NCI-H146 treated with DMSO at 0.1 percent for 48 hours (cell line): Measurements from ENCODE around the gene IGF1R.

ENCODE experiments used
- DNase-seq: peaks from one replicate; lab custom pipeline; 2025; ENCODE audit not compliant: unreplicated experiment; lab: John Stamatoyannopoulos, UW

Gene IGF1R

DNA sequence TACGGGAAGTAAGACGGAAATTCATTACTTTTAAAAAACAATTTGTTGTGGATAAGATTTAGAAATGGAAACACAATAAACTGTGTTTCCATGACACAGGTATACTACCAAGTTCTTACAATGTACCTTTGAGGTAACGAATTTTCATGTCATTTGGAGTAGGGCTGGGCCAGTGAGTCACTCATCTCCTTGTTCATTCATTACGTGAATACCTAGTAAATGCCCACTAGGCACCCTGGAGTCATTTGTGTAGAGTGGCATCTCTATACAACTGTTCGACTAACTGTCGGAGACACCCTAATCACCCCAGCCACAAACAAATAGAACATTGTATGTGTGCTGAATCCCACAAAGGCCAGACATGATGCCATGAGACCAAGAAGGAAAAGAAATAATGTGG, 94.8 kb downstream of the IGF1R start:
- no peak for DNase-seq

DNA sequence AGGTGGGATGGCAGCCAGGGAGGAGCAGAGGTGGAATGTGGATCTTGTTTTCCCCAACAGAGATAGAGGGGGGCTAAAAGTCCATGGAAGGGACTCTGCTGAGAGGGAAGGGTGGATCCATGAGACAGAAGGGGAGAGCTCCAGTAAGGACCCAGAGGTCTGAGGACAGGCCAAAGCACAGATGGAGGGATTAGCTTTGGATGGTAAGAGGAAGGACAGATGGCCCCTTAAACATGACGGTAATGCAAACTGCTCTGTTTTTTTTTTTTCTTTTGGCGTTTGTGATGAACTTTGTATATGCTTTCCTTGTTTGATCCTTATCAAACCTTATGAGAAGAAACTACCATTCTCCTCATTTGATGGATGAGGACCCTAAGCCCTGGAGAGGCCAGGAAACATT, 96.2 kb downstream of the IGF1R start:
- DNase-seq: no peak

DNA sequence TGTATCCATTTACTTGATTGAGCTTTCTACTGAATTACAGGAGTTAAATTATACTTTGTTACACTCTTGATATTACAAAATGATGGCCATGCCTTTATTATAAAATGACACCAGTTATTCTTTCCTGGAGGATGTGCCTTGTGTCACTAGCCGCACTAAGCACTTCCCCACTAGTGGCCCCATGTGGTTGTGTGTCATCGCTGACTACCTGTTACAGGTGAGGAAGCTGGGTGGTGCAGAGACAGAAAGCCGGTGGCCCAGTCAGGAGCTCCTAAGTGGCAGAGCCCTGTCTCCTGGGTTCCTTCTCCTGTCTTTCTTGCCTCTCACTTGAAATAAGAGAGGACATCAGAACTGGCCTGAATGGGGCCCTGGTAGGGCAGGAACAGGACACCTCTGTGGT, 96.8 kb downstream of the IGF1R start:
- DNase-seq: no peak

DNA sequence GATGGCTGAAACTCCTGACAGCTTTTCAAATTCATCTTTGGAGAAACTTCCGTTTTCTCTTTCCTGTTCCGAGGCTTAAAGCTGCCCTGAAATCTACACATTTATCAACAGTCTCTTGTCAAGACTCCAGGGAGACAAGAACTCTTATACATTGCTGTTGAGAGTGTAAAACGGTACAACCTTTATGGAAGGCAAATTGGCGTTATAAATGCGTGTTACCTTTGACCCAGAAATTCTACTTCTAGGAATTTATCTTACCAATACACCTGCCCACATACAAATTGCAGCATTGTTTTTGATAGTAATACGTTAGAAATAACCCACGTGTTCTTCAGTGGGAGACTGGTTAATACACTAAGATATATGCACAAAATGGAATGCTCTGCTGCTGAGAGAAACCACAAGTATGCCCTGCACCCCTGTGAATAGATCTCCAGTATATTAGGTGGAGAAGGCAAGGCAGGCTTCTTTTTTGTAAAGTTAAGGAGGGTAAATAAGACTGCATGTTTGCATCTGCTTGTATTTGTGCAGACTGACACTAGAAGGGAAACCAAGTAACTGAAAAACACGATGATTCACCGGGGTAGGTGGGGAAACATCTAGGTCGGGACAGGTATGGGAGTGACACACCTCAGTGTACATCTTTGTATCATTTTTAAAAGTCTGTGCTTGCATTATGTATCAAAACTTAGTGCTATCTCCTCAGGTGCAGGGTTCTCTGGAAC, 97.5 kb downstream of the IGF1R start:
- no peak for DNase-seq

- no peak for DNase-seq
Observed at GRCh38 chr15:98746375-98747155, 98.2 kb downstream of the IGF1R start.

DNA sequence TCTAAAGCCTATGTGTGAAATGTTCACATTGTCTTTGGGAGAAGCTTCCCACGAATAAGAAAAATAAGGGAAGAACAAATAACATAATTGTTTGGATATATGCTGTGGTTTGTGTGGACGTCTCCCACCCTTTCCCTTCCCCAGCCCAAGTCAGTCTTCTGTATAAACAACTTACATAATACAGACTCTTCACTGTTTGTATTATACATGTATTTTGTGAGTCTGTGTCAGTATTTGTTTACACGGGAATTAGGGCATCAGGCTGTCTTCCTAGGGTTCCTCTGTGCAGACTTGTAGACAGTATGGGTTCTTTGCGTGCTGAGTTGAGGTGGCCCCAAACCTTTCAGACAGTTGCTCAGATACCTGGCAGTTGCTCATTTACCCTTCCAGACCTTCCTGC, 103.4 kb downstream of the IGF1R start:
- no peak for DNase-seq

GRCh38 chr15:98753726-98754656, 105.7 kb downstream of the IGF1R start:
- DNase-seq: no peak

DNA sequence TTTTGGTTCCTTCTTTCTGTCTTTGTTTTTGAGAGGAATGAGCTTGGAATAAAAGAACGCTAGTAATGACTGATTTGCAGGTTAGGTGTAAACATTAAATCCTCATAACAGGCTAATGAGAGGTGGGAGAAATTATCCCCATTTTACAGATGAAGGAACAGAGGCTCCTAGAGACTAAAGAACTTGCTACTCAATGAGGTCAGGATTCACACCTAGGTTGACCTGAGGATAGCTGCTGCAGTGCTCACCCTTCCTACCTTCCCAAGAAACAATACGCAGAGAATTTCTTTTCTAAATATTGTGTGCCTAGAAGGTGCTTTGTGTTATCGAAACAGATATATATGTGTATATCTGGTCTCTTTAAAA, 106.3 kb downstream of the IGF1R start:
- DNase-seq: no peak

- no peak for DNase-seq
Observed at GRCh38 chr15:98755138-98755537, 106.8 kb downstream of the IGF1R start.

DNA sequence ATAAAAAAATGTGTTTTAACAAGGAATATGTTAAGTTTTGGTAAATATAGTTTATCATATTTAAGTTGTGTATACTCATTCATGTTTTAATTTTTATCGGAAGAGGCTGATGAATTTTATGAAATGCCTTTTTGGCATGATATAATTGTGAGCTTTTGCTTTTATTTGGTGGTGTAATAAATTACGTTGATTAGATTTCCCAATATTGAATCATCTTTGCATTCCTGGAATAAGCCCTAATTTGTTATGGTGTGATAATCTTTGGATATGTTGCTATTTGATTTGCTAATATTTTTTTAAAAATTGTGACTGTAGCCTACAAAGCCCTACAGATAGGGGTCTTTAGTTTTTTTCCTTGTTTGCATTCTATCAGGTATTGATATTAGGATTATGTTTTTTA, 107.4 kb downstream of the IGF1R start:
- DNase-seq: no peak

DNA sequence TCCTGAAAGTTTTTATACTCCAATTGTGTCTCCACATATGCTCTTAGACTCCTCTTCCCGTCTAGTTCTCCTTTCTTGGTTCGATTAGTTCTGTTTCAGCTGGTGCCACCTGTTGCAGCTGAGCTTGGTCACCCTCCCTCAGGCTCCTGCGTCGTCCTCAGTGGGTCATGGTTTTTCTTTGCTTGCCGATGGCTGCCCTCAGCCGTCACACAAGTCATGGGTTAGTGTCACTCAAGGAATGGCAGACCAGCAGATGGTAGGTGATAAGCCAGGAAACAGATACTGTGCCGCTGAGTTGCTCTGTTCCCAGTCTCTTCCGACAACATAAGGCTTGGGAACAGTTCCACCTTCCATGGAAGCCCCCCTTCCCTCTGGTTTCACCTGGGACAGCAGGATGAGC, 109.9 kb downstream of the IGF1R start:
- DNase-seq: no peak

DNA sequence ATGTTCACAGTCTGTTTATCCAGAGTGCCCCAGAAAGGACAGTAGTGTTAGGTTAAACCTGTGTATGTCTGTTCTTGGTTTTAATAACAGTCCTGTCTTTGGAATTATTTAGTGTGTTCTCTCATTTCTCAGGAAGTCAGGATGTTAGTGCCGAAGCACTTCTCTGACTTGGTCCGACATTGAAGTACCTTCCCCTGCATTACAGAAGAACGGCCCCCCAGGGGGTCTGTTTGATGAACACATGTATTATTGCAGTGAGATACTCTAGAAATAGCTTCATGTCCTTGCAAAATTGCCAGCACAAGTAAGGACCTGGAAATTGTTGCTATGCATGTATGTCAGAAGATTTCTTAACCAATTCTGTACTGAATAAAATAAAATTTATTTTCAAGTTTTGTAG, 110.9 kb downstream of the IGF1R start:
- DNase-seq: no peak

DNA sequence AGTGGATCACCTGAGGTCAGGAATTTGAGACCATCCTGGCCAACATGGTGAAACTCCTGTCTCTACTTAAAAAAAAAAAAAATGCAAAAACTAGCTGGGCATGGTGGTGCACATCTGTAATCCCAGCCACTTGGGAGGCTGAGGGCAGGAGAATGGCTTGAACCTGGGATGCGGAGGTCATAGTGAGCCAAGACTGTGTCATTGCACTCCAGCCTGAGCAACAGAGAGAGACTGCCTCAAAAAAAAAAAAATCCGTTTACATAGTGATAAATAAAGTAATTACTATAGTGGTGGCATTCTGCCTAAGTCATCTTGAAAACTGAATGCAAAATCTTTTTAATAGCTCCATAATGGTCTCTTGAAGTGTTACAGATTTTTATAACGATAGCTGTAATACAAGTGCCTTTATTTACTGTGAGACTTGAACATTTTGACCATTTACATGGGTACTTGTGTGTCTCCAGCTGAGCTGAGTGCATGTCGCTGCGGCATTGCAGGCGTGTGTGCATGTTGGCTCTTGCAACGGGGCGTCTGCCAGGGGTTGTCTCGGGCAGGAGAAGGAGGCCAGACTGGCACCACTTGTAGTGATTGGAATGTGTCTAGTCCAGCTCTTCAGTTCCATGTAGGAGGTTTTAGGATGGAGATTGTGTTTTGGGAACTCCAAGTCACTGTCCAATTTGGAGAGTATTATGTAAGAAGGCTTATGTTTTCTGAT, 111.9 kb downstream of the IGF1R start:
- DNase-seq: no peak

DNA sequence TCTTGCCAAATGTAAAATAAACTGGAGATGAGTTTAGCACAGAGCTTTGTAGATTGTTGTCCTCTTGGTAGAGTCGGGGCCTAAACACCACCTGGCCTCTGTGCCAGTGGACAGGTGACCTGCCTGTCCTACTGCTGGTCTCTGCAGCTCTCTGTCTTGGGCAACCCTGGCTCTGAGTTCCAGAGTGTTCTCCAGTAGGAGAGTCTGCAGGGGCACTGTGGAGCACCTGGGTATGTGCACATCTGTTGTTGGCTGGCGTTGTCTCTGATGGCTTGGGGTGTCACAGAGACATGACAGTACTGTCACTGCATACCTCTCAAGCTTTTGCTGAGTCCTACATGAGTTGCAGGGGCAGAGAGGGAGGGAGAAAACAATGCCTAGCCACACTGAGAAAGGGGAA, 112.6 kb downstream of the IGF1R start:
- DNase-seq: no peak

- DNase-seq: no peak
Observed at GRCh38 chr15:98763179-98763578, 114.8 kb downstream of the IGF1R start.

GRCh38 chr15:98764291-98764690, 116.0 kb downstream of the IGF1R start:
- no peak for DNase-seq

DNA sequence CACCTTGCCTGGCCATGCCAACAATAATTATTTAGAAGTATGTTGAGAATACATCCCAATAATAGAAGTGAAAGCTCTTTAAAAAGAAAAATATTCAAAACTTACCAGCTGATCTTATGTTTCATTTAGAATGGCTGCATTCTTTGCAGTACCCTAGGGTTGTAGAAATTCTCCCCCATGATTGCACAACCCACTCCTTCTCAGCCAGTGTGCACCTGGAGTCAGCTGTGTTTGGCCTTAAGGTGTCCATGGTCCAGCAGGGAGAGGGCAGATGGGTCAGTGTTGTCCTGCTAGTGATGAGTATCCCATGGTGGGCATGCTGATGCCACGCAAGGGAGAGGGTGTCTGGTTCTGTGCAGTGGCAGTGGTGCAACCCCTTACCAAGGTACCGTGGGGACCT, 117.3 kb downstream of the IGF1R start:
- DNase-seq: no peak

GRCh38 chr15:98767692-98768091, 119.4 kb downstream of the IGF1R start:
- no peak for DNase-seq

- no peak for DNase-seq
Observed at GRCh38 chr15:98769867-98770266, 121.5 kb downstream of the IGF1R start.

GRCh38 chr15:98770984-98771383, 122.6 kb downstream of the IGF1R start:
- no peak for DNase-seq

DNA sequence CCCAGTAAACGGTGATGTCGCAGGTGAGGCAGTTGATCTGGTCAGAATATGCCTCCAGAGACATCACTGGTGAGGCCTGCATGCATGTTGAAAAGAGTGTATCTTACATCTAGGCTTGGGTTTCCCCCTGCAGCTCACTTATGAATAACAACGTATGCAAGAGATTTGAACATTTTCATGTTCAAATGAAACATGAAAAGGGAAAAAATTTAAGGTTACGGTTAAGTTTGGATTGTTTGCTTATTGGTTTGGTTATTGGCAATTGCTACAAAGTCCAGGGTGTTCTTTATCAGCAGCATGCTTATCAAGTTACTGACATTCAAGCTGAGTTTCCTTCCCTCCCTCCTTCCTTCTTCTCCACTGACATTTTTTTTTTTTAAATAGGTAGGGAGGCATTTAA, 123.2 kb downstream of the IGF1R start:
- DNase-seq: no peak
